ENCODE data around the gene DERL2. TPM values are rescaled to one million over a fixed set of nuclear protein-coding genes. Genes with fewer than 3 reads are reported as not detected.

Gene DERL2
- total RNA-seq, 1 donor from 2014 or later: 64.0 TPM

DNA sequence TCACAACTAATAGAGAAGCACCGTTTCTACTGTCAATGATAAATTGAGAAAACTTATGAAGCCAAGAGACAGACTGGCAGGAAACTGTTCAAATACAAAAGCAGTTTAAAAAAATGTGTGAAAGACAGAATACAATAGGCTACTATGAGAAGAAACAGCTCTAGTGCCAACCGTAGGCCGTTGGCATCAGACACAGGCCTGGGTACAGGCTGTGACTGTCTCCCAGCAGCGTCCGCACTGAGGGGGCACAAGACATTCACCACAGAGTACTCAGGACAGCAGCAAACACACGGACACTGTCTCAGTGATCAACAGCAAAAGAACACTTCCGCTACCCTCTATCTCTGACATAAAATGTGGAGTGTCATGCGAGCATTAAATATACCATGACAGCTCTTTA is 39.2 kb downstream of the DERL2 start:
- H3K27ac ChIP-seq: no peak overlapping the region
- no peak for DNase-seq
- H3K36me3 ChIP-seq: peaks cover 82% of the 10 kb centered on the region
- H3K4me3 ChIP-seq: no peak overlapping the region
- ATAC-seq: no peak
- TF ChIP-seq, protein P1, sequence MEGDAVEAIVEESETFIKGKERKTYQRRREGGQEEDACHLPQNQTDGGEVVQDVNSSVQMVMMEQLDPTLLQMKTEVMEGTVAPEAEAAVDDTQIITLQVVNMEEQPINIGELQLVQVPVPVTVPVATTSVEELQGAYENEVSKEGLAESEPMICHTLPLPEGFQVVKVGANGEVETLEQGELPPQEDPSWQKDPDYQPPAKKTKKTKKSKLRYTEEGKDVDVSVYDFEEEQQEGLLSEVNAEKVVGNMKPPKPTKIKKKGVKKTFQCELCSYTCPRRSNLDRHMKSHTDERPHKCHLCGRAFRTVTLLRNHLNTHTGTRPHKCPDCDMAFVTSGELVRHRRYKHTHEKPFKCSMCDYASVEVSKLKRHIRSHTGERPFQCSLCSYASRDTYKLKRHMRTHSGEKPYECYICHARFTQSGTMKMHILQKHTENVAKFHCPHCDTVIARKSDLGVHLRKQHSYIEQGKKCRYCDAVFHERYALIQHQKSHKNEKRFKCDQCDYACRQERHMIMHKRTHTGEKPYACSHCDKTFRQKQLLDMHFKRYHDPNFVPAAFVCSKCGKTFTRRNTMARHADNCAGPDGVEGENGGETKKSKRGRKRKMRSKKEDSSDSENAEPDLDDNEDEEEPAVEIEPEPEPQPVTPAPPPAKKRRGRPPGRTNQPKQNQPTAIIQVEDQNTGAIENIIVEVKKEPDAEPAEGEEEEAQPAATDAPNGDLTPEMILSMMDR (IDR thresholded peaks at IDR 0.05): no peak
- intact Hi-C loops (cut with DNase I): no loop called here
- H3K27me3 ChIP-seq: no peaks in the 10 kb centered on the region
- H3K9me3 ChIP-seq: no peaks in the 10 kb centered on the region
- H3K4me1 ChIP-seq: no peaks in the 10 kb centered on the region

DNA sequence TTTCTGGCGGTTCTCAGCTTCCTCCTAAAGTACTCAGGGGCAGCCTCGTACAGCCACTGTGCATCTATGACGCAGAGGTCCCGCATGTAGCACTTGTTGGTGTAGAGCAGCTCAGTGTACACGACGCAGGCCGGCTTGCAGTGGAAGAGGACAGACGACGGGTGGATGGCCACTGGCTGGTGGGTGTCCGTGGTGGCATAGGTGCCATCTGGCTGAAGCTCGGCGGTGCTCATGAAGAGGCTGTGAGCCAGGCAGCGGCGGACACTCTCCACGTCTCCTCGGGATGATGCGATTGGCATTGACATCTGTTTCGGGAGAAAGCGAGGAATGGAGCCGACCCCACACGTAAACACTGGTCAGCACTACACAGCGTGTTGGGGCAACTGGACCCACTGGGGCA is 41.8 kb downstream of the DERL2 start:
- Histone ChIP-seq H3K9me3 (no peaks in the 10 kb centered on the region), H3K36me3 (peaks cover 56% of the 10 kb centered on the region), H3K27ac (no peak overlapping the region), H3K27me3 (no peaks in the 10 kb centered on the region), H3K4me3 (no peak overlapping the region), H3K4me1 (peaks cover 5% of the 10 kb centered on the region)
- TF ChIP-seq, protein P1 (IDR thresholded peaks at IDR 0.05): no peak
- no peak for ATAC-seq
- intact Hi-C loops (cut with DNase I): no loop called here
- DNase-seq: no peak

DNA sequence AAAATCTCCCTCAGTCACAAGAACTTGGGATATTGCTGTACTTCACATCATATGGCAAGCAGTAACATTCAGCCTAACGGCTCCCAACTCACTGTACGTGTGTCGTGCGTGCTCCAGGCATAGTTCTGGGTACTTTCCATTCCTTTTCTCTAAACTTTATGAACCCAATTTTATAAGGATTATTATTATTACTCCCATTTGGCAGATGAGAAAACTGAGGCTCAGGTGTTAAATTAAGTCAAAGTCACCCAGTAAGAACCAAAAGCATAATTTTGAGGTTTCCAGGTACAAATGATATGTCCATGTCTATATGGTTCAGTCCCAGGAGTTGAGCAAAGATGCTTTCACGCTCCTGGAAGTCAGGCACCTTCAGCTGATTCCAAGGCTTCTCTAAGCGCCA is 42.2 kb downstream of the DERL2 start:
- H3K36me3 ChIP-seq: peaks cover 52% of the 10 kb centered on the region

DNA sequence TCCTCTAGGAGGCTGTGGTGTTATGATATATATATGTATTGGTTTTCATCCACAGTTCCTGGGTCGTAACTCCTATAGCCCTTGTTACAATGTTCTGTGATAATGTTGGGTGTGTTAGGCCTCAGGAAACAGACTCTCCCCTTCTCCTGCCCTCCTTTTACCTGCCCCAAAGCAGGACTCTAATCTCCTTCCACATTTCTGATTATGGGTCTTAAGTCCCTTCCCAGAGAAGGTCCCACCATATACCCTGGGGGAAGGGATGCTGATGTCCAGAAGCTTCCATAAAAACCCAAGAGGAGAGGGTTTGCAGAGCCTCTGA is 46.6 kb downstream of the DERL2 start:
- ATAC-seq (no peak), DNase-seq (no peak)
- peak overlapping the region; percentile 73 for H3K4me3 ChIP-seq
- H3K9me3 ChIP-seq: no peaks in the 10 kb centered on the region
- TF ChIP-seq, protein P1 (IDR thresholded peaks at IDR 0.05): peak; percentile 33
- H3K27ac ChIP-seq: peak overlapping the region; percentile 77
- H3K27me3 ChIP-seq: no peaks in the 10 kb centered on the region
- peaks cover 19% of the 10 kb centered on the region for H3K4me1 ChIP-seq
- H3K36me3 ChIP-seq: peaks cover 41% of the 10 kb centered on the region
- intact Hi-C loops (cut with DNase I): no loop called here

More for the DNA sequence above, 42.2 kb downstream of the DERL2 start:
- intact Hi-C loops (cut with DNase I): no loop called here
- H3K4me3 ChIP-seq: no peak overlapping the region
- no peaks in the 10 kb centered on the region for H3K9me3 ChIP-seq
- H3K4me1 ChIP-seq: peaks cover 5% of the 10 kb centered on the region
- DNase-seq: no peak
- no peaks in the 10 kb centered on the region for H3K27me3 ChIP-seq
- no peak for ATAC-seq
- TF ChIP-seq, protein P1 (IDR thresholded peaks at IDR 0.05): no peak
- no peak overlapping the region for H3K27ac ChIP-seq

DNA sequence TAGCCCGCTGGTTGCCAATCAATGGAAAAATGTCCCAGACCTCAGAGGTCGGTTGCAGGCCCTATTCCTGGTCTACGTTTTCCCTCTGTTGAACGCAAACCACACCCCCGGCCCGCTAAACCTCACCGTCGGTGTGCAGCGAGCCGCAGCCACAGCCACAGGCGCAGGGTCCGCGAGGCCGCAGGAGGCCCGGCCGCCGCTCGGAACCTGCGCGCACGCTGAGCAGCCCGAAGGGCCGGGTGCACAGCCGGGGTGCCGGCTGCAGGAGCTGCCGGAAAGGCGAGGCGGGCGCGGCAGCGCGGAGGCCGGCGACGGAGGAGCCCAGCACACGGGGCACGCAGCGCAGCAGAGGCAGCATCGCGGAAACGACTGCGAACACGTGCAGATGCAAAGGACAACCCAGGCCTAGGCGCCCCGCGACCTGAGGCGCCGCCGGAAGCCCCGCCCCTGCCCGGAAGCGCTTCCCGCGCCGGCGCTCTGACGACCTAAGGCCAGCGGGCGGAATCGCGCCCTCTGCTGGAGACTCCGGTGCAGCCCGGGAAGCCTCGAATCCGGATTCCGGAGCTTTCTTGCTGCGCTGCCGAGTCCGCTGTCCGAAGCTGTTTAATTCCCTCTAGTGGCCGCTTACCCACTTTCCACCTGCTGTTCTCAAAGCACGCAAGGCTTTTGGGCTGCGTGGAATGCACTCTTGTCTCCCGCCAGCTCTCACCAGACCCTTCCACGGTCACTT is 47.1 kb downstream of the DERL2 start, which contains the start of gene C1QBP:
C1QBP (minus strand) TSS at position 440 of the 730 bp plus-strand sequence; CDS start at position 358, 82 bp downstream.
- H3K9me3 ChIP-seq: no peaks in the 10 kb centered on the region
- no peaks in the 10 kb centered on the region for H3K27me3 ChIP-seq
- DNase-seq (peak; percentile 95), ATAC-seq (peak; percentile 99)
- TF ChIP-seq, protein P1 (IDR thresholded peaks at IDR 0.05): peak; percentile 99
- H3K4me3 ChIP-seq: peak within 1 kb of the TSS; percentile 73
- intact Hi-C loops (cut with DNase I): no loop called here
- H3K4me1 ChIP-seq: peaks cover 19% of the 10 kb centered on the region
- peaks cover 41% of the 10 kb centered on the region for H3K36me3 ChIP-seq
- peak within 1 kb of the TSS; percentile 77 for H3K27ac ChIP-seq
